CD14-positive monocyte (primary cell): ENCODE data around the gene KCNK18. TPM values are rescaled to one million over a fixed set of nuclear protein-coding genes. Genes with fewer than 3 reads are reported as not detected.
"Not testable (repeated sequence)": the region's sequence is repeated elsewhere in the genome, so short reads cannot be mapped to it uniquely, and the experiment has no call there.

Source experiments
- DNase-seq, 3 donors: peaks; one replicate each; pipeline ENCODE4 v3.0.0-alpha.2; 2011 to 2022
- H2AFZ ChIP-seq: 2 replicates; pipeline ENCODE4 v1.6.0; 2012; ENCODE audit warnings: mild to moderate bottlenecking, low read depth, low read length, inconsistent platforms; ENCODE audit not compliant: insufficient read depth, poor library complexity, severe bottlenecking
- H3K27ac ChIP-seq, 2 donors: 1 replicate in 1 of 2; 2 replicates in 1 of 2; pipeline ENCODE4 v1.5.1; 2012 to 2013; ENCODE audit warnings: low read length in 2 of 2, control low read depth in 1 of 2, inconsistent platforms in 1 of 2, low read depth in 1 of 2, mild to moderate bottlenecking in 1 of 2
- H3K27me3 ChIP-seq, 2 donors: one replicate each; pipeline versions ENCODE4 v1.6.0 to v1.6.1; 2011 to 2013; ENCODE audit warnings: low read length in 2 of 2; ENCODE audit not compliant: control insufficient read depth in 2 of 2, insufficient read depth in 2 of 2
- H3K36me3 ChIP-seq, 2 donors: replicated peaks in 1 of 2; 1 replicate in 1 of 2; 2 replicates in 1 of 2; pipeline versions ENCODE4 v1.5.1 to v1.6.1; 2012 to 2013; ENCODE audit warnings: low read length in 2 of 2, control low read depth in 1 of 2, inconsistent platforms in 1 of 2, mild to moderate bottlenecking in 1 of 2; ENCODE audit not compliant: insufficient read depth in 2 of 2, control insufficient read depth in 1 of 2
- H3K4me1 ChIP-seq, 2 donors: 1 replicate in 1 of 2; 2 replicates in 1 of 2; pipeline versions ENCODE4 v1.5.1 to v1.6.1; 2012 to 2013; ENCODE audit warnings: low read length in 2 of 2, control low read depth in 1 of 2, inconsistent platforms in 1 of 2, mild to moderate bottlenecking in 1 of 2, moderate library complexity in 1 of 2; ENCODE audit not compliant: insufficient read depth in 2 of 2, control insufficient read depth in 1 of 2
- H3K4me2 ChIP-seq: replicated peaks from 2 replicates; pipeline ENCODE3; 2012; ENCODE audit warnings: low read length, moderate library complexity, mild to moderate bottlenecking; ENCODE audit not compliant: poor library complexity, severe bottlenecking; ENCODE audit errors: extremely low read depth
- H3K4me3 ChIP-seq, 3 experiments: fragments of 200-600 bp in 1 of 3; sonication (generic) in 1 of 3; replicated peaks in 1 of 3; 1 replicate in 2 of 3; 2 replicates in 1 of 3; pipeline ENCODE4 v1.5.1; 2011 to 2013; ENCODE audit warnings: low read length in 3 of 3, mild to moderate bottlenecking in 3 of 3, control low read depth in 2 of 3, low read depth in 2 of 3, inconsistent platforms in 1 of 3, moderate library complexity in 1 of 3
- H3K79me2 ChIP-seq: 2 replicates; pipeline ENCODE4 v1.6.0; 2012; ENCODE audit warnings: mild to moderate bottlenecking, control low read depth, inconsistent platforms, low read length, moderate library complexity; ENCODE audit not compliant: insufficient read depth
- H3K9ac ChIP-seq: 2 replicates; pipeline ENCODE4 v1.6.0; 2017; ENCODE audit warnings: low read length, mild to moderate bottlenecking; ENCODE audit not compliant: insufficient read depth, poor library complexity, severe bottlenecking
- H3K9me3 ChIP-seq, 2 donors: replicated peaks in 1 of 2; 1 replicate in 1 of 2; 2 replicates in 1 of 2; pipeline versions ENCODE4 v1.5.1 to v1.6.1; 2012 to 2013; ENCODE audit warnings: low read length in 2 of 2, control low read depth in 1 of 2; ENCODE audit not compliant: control insufficient read depth in 1 of 2, insufficient read depth in 1 of 2
- H4K20me1 ChIP-seq: 2 replicates; pipeline ENCODE4 v1.6.0; 2012; ENCODE audit warnings: mild to moderate bottlenecking, low read length, control low read depth, moderate library complexity; ENCODE audit not compliant: insufficient read depth
- H3K27ac Mint-ChIP-seq, 7 donors: one replicate each; pipeline ENCODE4 v1.8.0; 2020; ENCODE audit warnings: mild to moderate bottlenecking in 7 of 7, mixed read lengths in 7 of 7, moderate library complexity in 6 of 7, inconsistent platforms in 2 of 7
- H3K27me3 Mint-ChIP-seq, 3 donors: one replicate each; pipeline ENCODE4 v1.8.0; 2021 to 2022; ENCODE audit warnings: low read depth in 3 of 3, mild to moderate bottlenecking in 3 of 3, mixed read lengths in 3 of 3, moderate library complexity in 3 of 3, inconsistent platforms in 1 of 3
- H3K36me3 Mint-ChIP-seq, 2 donors: one replicate each; pipeline ENCODE4 v1.8.0; 2020; ENCODE audit warnings: mixed read lengths in 2 of 2, inconsistent platforms in 1 of 2, mild to moderate bottlenecking in 1 of 2
- H3K4me1 Mint-ChIP-seq: one replicate; pipeline ENCODE4 v1.8.0; 2020; ENCODE audit warnings: mild to moderate bottlenecking, mixed read lengths
- H3K4me3 Mint-ChIP-seq, 2 donors: one replicate each; pipeline ENCODE4 v1.8.0; 2020; ENCODE audit warnings: mild to moderate bottlenecking in 2 of 2, mixed read lengths in 2 of 2, moderate library complexity in 1 of 2
- H3K9me3 Mint-ChIP-seq, 7 donors: one replicate each; pipeline ENCODE4 v1.8.0; 2020 to 2022; ENCODE audit warnings: mixed read lengths in 7 of 7, mild to moderate bottlenecking in 6 of 7, moderate library complexity in 6 of 7, inconsistent platforms in 2 of 7
- WGBS: methylation state at CpG from one replicate; pipeline ENCODE4 v1.1.5; 2013; ENCODE audit warnings: missing lambda C conversion rate; ENCODE audit not compliant: insufficient coverage; 5-methylcytosine and 5-hydroxymethylcytosine counted together
- intact Hi-C, 2 donors: fragments of 100-400 bp; cut with micrococcal nuclease; formaldehyde crosslinking; loops; one replicate each; pipeline versions ENCODE4 v1.15.0 to v1.15.1; 2023
- polyA plus RNA-seq, 3 donors: library from polyadenylated mRNA; depleted of rRNA in 1 of 3; unstranded in 2 of 3; stranded (reverse) in 1 of 3; fragments of 300-500 nt in 2 of 3; fragments of >200 nt in 1 of 3; fragmentation: Illumina TruSeq in 2 of 3; gene quantifications; 1 replicate in 2 of 3; 2 replicates in 1 of 3; pipeline ENCODE4 v1.2.3, GENCODE V29; 2012 to 2021
- TF ChIP-seq, protein P1 (sequence below): fragments of 200-600 bp; IDR thresholded peaks from one replicate; pipeline ENCODE4 v1.8.0; 2022; ENCODE audit warnings: antibody characterized with exemption, mild to moderate bottlenecking

The KCNK18 gene
- polyA plus RNA-seq, 3 donors, result not detected

DNA sequence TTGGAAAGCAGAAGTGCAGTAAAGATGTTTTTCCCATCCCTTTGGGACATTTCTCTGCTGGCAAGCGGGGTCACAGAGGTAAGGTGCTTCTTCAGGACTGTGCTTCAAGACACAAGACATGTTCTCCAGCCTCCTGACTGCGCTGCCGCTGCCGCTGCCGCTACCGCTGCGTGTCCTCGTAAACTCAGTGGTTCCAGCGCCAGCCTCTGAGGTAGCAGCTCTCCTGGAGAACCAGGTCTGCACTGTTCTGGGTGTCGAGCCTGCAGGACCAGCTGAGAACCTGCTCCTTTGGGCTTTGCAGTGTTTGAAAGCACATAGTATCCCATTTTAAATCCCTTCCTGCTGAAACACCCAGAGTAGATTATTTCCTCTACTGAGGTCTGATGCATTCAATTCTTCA, 13.0 kb upstream of the KCNK18 start:
- no peaks in the 10 kb centered on the region for H3K4me1 ChIP-seq
- H3K27me3 ChIP-seq, result peaks cover 0 to 6% of the 10 kb centered on the region in 2 donors
- intact Hi-C loops, result no loop called here
- H3K36me3 ChIP-seq, result no peaks in the 10 kb centered on the region
- no peak overlapping the region for H3K4me3 Mint-ChIP-seq
- peaks cover 0 to 2% of the 10 kb centered on the region in 2 donors for H3K9me3 ChIP-seq
- H3K4me3 ChIP-seq, result no peak overlapping the region
- no peaks in the 10 kb centered on the region for H3K79me2 ChIP-seq
- WGBS, result 96% methylated on average over 10 of the region's 10 CpGs
- no peaks in the 10 kb centered on the region for H3K36me3 Mint-ChIP-seq
- H4K20me1 ChIP-seq, result no peaks in the 10 kb centered on the region
- H3K9ac ChIP-seq, result no peak overlapping the region
- no peak for DNase-seq
- no peak overlapping the region for H2AFZ ChIP-seq
- no peak overlapping the region for H3K27ac Mint-ChIP-seq
- peaks cover 5% of the 10 kb centered on the region for H3K4me1 Mint-ChIP-seq
- H3K27ac ChIP-seq, result no peak overlapping the region
- TF ChIP-seq, protein P1, sequence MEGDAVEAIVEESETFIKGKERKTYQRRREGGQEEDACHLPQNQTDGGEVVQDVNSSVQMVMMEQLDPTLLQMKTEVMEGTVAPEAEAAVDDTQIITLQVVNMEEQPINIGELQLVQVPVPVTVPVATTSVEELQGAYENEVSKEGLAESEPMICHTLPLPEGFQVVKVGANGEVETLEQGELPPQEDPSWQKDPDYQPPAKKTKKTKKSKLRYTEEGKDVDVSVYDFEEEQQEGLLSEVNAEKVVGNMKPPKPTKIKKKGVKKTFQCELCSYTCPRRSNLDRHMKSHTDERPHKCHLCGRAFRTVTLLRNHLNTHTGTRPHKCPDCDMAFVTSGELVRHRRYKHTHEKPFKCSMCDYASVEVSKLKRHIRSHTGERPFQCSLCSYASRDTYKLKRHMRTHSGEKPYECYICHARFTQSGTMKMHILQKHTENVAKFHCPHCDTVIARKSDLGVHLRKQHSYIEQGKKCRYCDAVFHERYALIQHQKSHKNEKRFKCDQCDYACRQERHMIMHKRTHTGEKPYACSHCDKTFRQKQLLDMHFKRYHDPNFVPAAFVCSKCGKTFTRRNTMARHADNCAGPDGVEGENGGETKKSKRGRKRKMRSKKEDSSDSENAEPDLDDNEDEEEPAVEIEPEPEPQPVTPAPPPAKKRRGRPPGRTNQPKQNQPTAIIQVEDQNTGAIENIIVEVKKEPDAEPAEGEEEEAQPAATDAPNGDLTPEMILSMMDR, result no peak
- H3K9me3 Mint-ChIP-seq, result peaks cover 0 to 3% (median under 1%) of the 10 kb centered on the region in 7 donors
- H3K4me2 ChIP-seq, result no peak overlapping the region
- peaks cover 10 to 34% (median 16%) of the 10 kb centered on the region in 3 donors for H3K27me3 Mint-ChIP-seq

DNA sequence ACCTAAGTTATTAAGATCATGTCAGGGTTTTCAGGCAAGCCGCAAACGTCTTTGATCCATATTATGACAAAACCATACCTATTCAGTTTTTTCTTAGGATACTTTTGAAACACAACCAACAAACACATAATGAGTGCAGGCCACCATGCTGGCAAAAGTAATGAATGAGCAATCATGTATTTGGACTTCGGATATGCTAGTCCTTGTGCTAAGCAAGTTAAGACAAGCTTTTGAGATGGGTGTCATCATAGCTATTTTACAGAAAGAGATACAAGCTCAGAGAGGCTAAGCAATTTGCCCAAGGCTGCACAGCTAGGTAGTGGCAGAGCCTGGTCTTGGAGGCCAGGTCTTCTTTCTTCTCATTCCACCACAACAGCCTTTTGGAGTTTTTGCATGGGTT, 12.5 kb upstream of the KCNK18 start:
- peaks cover 5% of the 10 kb centered on the region for H3K4me1 Mint-ChIP-seq
- no peaks in the 10 kb centered on the region for H3K79me2 ChIP-seq
- intact Hi-C loops, result no loop called here
- H3K27ac Mint-ChIP-seq, result no peak overlapping the region
- peaks cover 5 to 29% (median 12%) of the 10 kb centered on the region in 3 donors for H3K27me3 Mint-ChIP-seq
- no peaks in the 10 kb centered on the region for H3K36me3 ChIP-seq
- H3K4me2 ChIP-seq, result no peak overlapping the region
- no peaks in the 10 kb centered on the region for H3K4me1 ChIP-seq
- H2AFZ ChIP-seq, result no peak overlapping the region
- peaks cover 0 to 7% (median 4%) of the 10 kb centered on the region in 7 donors for H3K9me3 Mint-ChIP-seq
- no peak overlapping the region for H3K4me3 ChIP-seq
- peak overlapping the region in 1 of 2 donors; percentile 21 for H3K4me3 Mint-ChIP-seq
- 88% methylated on average over 1 of the region's 3 CpGs for whole genome bisulfite sequencing
- DNase-seq, result no peak
- no peaks in the 10 kb centered on the region for H3K36me3 Mint-ChIP-seq
- TF ChIP-seq, protein P1, result no peak
- peaks cover 0 to 6% of the 10 kb centered on the region in 2 donors for H3K9me3 ChIP-seq
- H3K9ac ChIP-seq, result no peak overlapping the region
- peaks cover 0 to 6% of the 10 kb centered on the region in 2 donors for H3K27me3 ChIP-seq
- no peak overlapping the region for H3K27ac ChIP-seq
- H4K20me1 ChIP-seq, result no peaks in the 10 kb centered on the region

DNA sequence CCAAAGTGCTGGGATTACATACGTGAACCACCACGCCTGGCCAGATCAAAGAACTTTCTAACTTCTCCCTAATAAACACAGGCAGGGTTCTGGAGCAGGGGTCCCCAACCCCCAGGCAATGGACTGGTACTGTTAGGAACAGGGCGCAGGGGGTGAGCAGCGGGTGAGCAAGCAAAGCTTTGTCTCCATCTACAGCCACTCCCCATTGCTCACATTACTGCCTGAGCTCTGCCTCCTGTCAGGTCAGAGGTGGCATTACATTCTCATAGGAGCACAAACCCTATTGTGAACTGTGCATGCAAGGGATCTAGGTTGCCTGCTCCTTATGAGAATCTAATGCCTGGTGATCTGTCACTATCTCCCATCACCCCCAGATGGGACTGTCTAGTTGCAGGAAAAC, 11.5 kb upstream of the KCNK18 start:
- H3K27ac ChIP-seq, H3K79me2 ChIP-seq, H3K9ac ChIP-seq, H3K4me1 ChIP-seq, H3K4me3 Mint-ChIP-seq, intact Hi-C loops, DNase-seq, H4K20me1 ChIP-seq, H3K36me3 Mint-ChIP-seq, H3K4me2 ChIP-seq, H3K4me1 Mint-ChIP-seq, H3K9me3 ChIP-seq, H3K27me3 ChIP-seq, H3K27ac Mint-ChIP-seq, H3K4me3 ChIP-seq, H2AFZ ChIP-seq, H3K36me3 ChIP-seq, H3K9me3 Mint-ChIP-seq: not testable (repeated sequence)
- H3K27me3 Mint-ChIP-seq, result peaks cover 2 to 20% (median 12%) of the 10 kb centered on the region in 3 donors
- WGBS, result 100% methylated on average over 4 of the region's 4 CpGs
